CD4-positive, CD25-positive, alpha-beta regulatory T cell (primary cell): Measurements from ENCODE around the gene PAM. TPM values are rescaled to one million over a fixed set of nuclear protein-coding genes. Genes with fewer than 3 reads are reported as not detected.
"Not testable (repeated sequence)": the region's sequence is repeated elsewhere in the genome, so short reads cannot be mapped to it uniquely, and the experiment has no call there.

Experiments
- ATAC-seq, 2 donors: fragments of 150-1000 bp; cut with Tn5 transposase; one replicate each; pipeline ENCODE4 v1.10.0; 2021; ENCODE audit warnings: low read depth in 2 of 2, moderate number of reproducible peaks in 2 of 2, moderate library complexity in 1 of 2
- DNase-seq, 3 donors: peaks; one replicate each; pipeline versions ENCODE4 v3.0.0 to v3.0.0-alpha.2; 2012 to 2022; ENCODE audit warnings: mixed read lengths in 1 of 3
- H3K27ac ChIP-seq: one replicate; pipeline ENCODE4 v1.7.0; 2013; ENCODE audit warnings: mild to moderate bottlenecking, low read length; ENCODE audit not compliant: insufficient read depth, poor library complexity, severe bottlenecking
- H3K27me3 ChIP-seq: one replicate; pipeline ENCODE4 v1.7.0; 2013; ENCODE audit warnings: low read length; ENCODE audit not compliant: control insufficient read depth, insufficient read depth
- H3K36me3 ChIP-seq: one replicate; pipeline ENCODE4 v1.7.0; 2013; ENCODE audit warnings: mild to moderate bottlenecking, low read length, moderate library complexity; ENCODE audit not compliant: control insufficient read depth, insufficient read depth
- H3K4me1 ChIP-seq: 2 replicates; pipeline ENCODE4 v1.7.0; 2013; ENCODE audit warnings: mild to moderate bottlenecking, low read length; ENCODE audit not compliant: insufficient read depth, control insufficient read depth, poor library complexity, severe bottlenecking
- H3K4me3 ChIP-seq: one replicate; pipeline ENCODE4 v1.7.0; 2013; ENCODE audit warnings: low read depth, mild to moderate bottlenecking, low read length, moderate library complexity
- H3K9me3 ChIP-seq, 2 experiments: 1 replicate in 1 of 2; 2 replicates in 1 of 2; pipeline ENCODE4 v1.7.0; 2013; ENCODE audit warnings: low read length in 2 of 2, mild to moderate bottlenecking in 1 of 2, moderate library complexity in 1 of 2; ENCODE audit not compliant: control insufficient read depth in 2 of 2
- H3K27ac Mint-ChIP-seq, 3 donors: one replicate each; pipeline ENCODE4 v1.8.0; 2020 to 2022; ENCODE audit warnings: mild to moderate bottlenecking in 3 of 3, mixed read lengths in 3 of 3, moderate library complexity in 2 of 3
- H3K27me3 Mint-ChIP-seq: one replicate; pipeline ENCODE4 v1.8.0; 2022; ENCODE audit warnings: mild to moderate bottlenecking, mixed read lengths
- H3K36me3 Mint-ChIP-seq: one replicate; pipeline ENCODE4 v1.8.0; 2020; ENCODE audit warnings: mixed read lengths
- H3K4me1 Mint-ChIP-seq, 4 donors: one replicate each; pipeline ENCODE4 v1.8.0; 2020 to 2022; ENCODE audit warnings: mixed read lengths in 4 of 4, mild to moderate bottlenecking in 1 of 4
- H3K4me3 Mint-ChIP-seq, 4 donors: one replicate each; pipeline ENCODE4 v1.8.0; 2020 to 2022; ENCODE audit warnings: mild to moderate bottlenecking in 4 of 4, mixed read lengths in 4 of 4, moderate library complexity in 3 of 4
- H3K9me3 Mint-ChIP-seq, 7 donors: one replicate each; pipeline ENCODE4 v1.8.0; 2020 to 2022; ENCODE audit warnings: mixed read lengths in 7 of 7, mild to moderate bottlenecking in 3 of 7, moderate library complexity in 2 of 7
- polyA plus RNA-seq, 4 donors: library from polyadenylated mRNA; unstranded; fragments of 300-500 nt; fragmentation: Illumina TruSeq; gene quantifications; one replicate each; pipeline ENCODE4 v1.2.3, GENCODE V29; 2021
- total RNA-seq: library from RNA; stranded (reverse); gene quantifications from one replicate; pipeline ENCODE4 v1.2.3, GENCODE V29; 2022

Gene PAM
- total and polyA plus RNA-seq, 5 donors from 2014 or later = 22.9 to 60.0 (median 34.7) TPM

DNA sequence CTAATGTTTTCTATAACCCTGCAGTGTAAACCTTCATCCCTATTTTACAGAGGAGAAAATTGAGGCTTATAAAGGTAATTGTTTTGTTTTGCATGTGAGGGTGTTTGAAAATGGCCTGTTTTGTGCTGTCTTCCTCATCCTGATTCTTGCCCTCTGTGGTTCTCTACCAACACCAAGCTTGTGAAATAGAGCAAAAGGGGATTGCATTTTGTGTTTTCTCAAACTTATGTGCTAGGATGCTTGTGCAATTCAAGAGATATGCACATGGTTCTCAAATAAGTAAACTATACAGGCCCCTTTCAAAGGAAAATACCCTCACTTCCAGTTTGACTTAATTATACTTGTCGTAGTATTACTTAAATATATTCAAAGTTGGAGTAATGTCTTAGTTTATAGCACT, 17.2 kb downstream of the PAM start:
- peaks cover 0 to 4% (median 0%) of the 10 kb centered on the region in 7 donors for H3K9me3 Mint-ChIP-seq
- DNase-seq = no peak
- H3K27ac ChIP-seq = no peak overlapping the region
- H3K4me3 ChIP-seq = no peak overlapping the region
- H3K4me1 Mint-ChIP-seq = peaks cover 35 to 60% (median 45%) of the 10 kb centered on the region in 4 donors
- H3K27me3 Mint-ChIP-seq = no peaks in the 10 kb centered on the region
- H3K27ac Mint-ChIP-seq = peak overlapping the region in 1 of 3 donors; percentile 31
- H3K9me3 ChIP-seq = no peaks in the 10 kb centered on the region
- no peak for ATAC-seq
- H3K36me3 Mint-ChIP-seq = no peaks in the 10 kb centered on the region
- no peak overlapping the region for H3K4me3 Mint-ChIP-seq
- H3K27me3 ChIP-seq = no peaks in the 10 kb centered on the region
- H3K4me1 ChIP-seq = peaks cover 25% of the 10 kb centered on the region
- no peaks in the 10 kb centered on the region for H3K36me3 ChIP-seq

DNA sequence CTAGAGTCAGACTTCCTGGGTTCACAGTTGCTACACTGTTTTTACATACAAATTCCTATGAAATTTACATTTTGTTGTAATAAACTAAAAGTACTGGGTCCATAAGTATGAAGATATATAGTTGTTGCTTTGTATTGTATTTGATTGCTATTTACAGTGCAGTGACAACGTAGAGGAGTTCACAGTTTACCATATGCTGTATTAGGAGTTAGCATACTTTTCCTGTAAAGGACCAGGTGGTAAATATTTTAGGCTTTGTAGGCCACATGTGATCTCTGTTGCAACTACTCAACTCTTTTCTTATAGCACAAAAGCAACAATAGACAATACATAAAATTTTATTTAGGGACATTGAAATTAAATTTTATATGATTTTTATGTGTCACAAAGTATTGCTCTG, 18.0 kb downstream of the PAM start:
- peak overlapping the region; percentile 17 for H3K27ac ChIP-seq
- H3K9me3 ChIP-seq = no peaks in the 10 kb centered on the region
- ATAC-seq (no peak), DNase-seq (no peak)
- H3K4me1 ChIP-seq = peaks cover 21% of the 10 kb centered on the region
- H3K27me3 ChIP-seq = no peaks in the 10 kb centered on the region
- Mint-ChIP-seq H3K9me3 (peaks cover 0 to 4% (median 0%) of the 10 kb centered on the region in 7 donors), H3K4me1 (peaks cover 32 to 58% (median 44%) of the 10 kb centered on the region in 4 donors), H3K4me3 (no peak overlapping the region), H3K36me3 (no peaks in the 10 kb centered on the region), H3K27ac (no peak overlapping the region), H3K27me3 (no peaks in the 10 kb centered on the region)
- H3K36me3 ChIP-seq = no peaks in the 10 kb centered on the region
- no peak overlapping the region for H3K4me3 ChIP-seq

- H3K27me3 ChIP-seq, H3K27me3 Mint-ChIP-seq, H3K27ac ChIP-seq, DNase-seq, H3K36me3 ChIP-seq, H3K9me3 ChIP-seq, H3K36me3 Mint-ChIP-seq, ATAC-seq, H3K9me3 Mint-ChIP-seq: not testable (repeated sequence)
- Mint-ChIP-seq H3K4me1 (peaks cover 45 to 75% (median 52%) of the 10 kb centered on the region in 4 donors), H3K27ac (peak overlapping the region in 1 of 3 donors; percentile 70), H3K4me3 (peak overlapping the region in 1 of 4 donors; percentile 31)
- Histone ChIP-seq H3K4me3 (peak overlapping the region; percentile 13), H3K4me1 (peaks cover 21% of the 10 kb centered on the region)
Measured at GRCh38 chr5:102775756-102776155, 20.7 kb downstream of the PAM start.

DNA sequence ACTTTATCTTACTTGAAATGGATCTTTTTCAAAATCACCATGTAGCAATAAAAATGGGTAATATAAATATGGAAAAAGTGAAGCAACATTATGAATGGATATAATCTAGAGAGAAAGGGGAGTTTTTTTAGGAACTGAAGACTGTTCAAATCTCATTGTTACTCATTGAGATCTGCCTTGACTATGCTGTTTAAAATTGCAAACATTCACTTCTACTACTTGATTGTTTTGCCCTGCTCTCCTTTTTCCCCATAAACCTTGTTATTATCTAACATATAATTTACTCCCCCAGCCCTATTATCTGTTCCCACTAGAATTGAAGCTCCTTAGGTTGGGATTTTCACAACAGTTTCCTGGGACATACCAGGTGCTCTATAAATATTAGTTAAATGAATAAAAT, 22.0 kb downstream of the PAM start:
- peaks cover 34 to 69% (median 42%) of the 10 kb centered on the region in 4 donors for H3K4me1 Mint-ChIP-seq
- H3K36me3 Mint-ChIP-seq = no peaks in the 10 kb centered on the region
- Histone ChIP-seq H3K27me3 (no peaks in the 10 kb centered on the region), H3K36me3 (no peaks in the 10 kb centered on the region), H3K9me3 (no peaks in the 10 kb centered on the region), H3K4me3 (no peak overlapping the region), H3K27ac (no peak overlapping the region), H3K4me1 (peaks cover 13% of the 10 kb centered on the region)
- peaks cover 0 to 4% (median 0%) of the 10 kb centered on the region in 7 donors for H3K9me3 Mint-ChIP-seq
- H3K27me3 Mint-ChIP-seq = no peaks in the 10 kb centered on the region
- DNase-seq (no peak), ATAC-seq (no peak)
- H3K27ac Mint-ChIP-seq = no peak overlapping the region
- H3K4me3 Mint-ChIP-seq = no peak overlapping the region

DNA sequence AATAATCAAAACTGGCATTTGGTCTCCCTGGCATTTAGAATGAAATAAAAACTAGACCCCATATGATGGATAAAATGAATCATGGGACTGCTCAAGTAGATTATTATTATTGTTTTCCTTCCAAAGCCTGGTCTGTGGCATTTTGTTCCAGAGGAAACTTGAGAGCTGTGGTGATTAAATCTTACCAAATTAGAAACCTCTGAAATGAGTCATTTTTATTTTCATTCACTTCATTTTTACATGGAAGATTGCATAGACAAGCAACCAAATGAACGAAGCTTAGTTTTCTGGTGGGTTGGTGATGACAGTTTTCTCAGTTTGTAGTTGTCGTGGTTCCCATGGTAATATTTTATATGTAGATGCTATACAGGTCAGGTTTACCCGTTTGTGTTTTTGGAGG, 23.4 kb downstream of the PAM start:
- peak overlapping the region in 1 of 3 donors; percentile 18 for H3K27ac Mint-ChIP-seq
- peaks cover 31 to 61% (median 42%) of the 10 kb centered on the region in 4 donors for H3K4me1 Mint-ChIP-seq
- ATAC-seq = no peak
- Histone ChIP-seq H3K36me3 (no peaks in the 10 kb centered on the region), H3K27me3 (no peaks in the 10 kb centered on the region), H3K9me3 (no peaks in the 10 kb centered on the region), H3K4me1 (peaks cover 6% of the 10 kb centered on the region), H3K4me3 (no peak overlapping the region), H3K27ac (peak overlapping the region; percentile 6)
- peaks cover 0 to 4% (median 0%) of the 10 kb centered on the region in 7 donors for H3K9me3 Mint-ChIP-seq
- H3K36me3 Mint-ChIP-seq = no peaks in the 10 kb centered on the region
- peak in 1 of 3 donors; percentile 27 for DNase-seq
- no peaks in the 10 kb centered on the region for H3K27me3 Mint-ChIP-seq
- H3K4me3 Mint-ChIP-seq = peak overlapping the region in 2 of 4 donors; percentile 0 to 3

DNA sequence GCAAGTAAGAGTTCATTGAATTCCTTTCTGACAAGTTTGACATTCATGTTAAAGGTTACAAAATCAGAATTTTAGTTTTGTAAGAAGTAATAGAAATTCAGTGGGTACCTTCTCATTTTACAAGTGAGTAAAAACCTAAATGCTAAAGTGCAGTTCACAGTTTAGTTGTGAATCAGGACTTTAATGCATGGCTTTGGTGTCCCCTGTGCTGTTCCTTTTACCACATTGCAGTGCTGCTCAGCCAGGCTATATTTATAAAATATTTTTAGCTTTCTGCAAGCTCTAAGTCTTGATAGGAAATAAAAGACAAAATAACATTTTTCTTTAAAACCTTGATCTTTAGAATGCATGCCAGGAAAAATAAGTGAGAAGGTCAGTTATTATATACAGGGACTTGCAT, 26.3 kb downstream of the PAM start:
- no peak overlapping the region for H3K4me3 ChIP-seq
- no peaks in the 10 kb centered on the region for H3K4me1 ChIP-seq
- ATAC-seq (no peak), DNase-seq (no peak)
- H3K27ac ChIP-seq = no peak overlapping the region
- peaks cover 10% of the 10 kb centered on the region for H3K36me3 Mint-ChIP-seq
- H3K27ac Mint-ChIP-seq = no peak overlapping the region
- H3K4me3 Mint-ChIP-seq = no peak overlapping the region
- no peaks in the 10 kb centered on the region for H3K27me3 ChIP-seq
- no peaks in the 10 kb centered on the region for H3K9me3 ChIP-seq
- H3K4me1 Mint-ChIP-seq = peaks cover 29 to 50% (median 36%) of the 10 kb centered on the region in 4 donors
- H3K36me3 ChIP-seq = no peaks in the 10 kb centered on the region
- H3K9me3 Mint-ChIP-seq = peaks cover 0 to 2% (median 0%) of the 10 kb centered on the region in 7 donors
- no peaks in the 10 kb centered on the region for H3K27me3 Mint-ChIP-seq

DNA sequence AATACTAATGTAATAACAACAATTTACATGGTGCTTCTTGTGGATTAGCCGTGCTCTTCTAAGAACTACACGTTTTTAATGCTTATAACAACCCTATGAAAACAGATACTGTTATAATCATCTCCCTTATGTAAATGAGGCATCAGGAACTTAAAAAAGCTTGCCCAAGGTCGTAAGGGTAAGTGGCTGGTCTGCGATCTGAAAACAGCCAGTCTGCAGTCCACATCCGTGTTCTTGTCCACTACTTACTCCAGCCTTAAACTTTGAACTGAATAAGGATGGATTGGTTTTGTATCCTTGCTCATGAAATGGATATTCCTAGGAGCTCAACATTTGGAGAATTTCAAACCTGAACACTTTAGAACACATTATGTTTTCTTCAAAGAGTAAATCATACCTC, 26.7 kb downstream of the PAM start:
- Mint-ChIP-seq H3K27ac (no peak overlapping the region), H3K4me1 (peaks cover 25 to 46% (median 34%) of the 10 kb centered on the region in 4 donors), H3K9me3 (peaks cover 0 to 2% (median 0%) of the 10 kb centered on the region in 7 donors), H3K27me3 (no peaks in the 10 kb centered on the region), H3K36me3 (peaks cover 10% of the 10 kb centered on the region), H3K4me3 (no peak overlapping the region)
- ATAC-seq = no peak
- Histone ChIP-seq H3K4me1 (no peaks in the 10 kb centered on the region), H3K4me3 (no peak overlapping the region), H3K27me3 (no peaks in the 10 kb centered on the region), H3K27ac (no peak overlapping the region), H3K36me3 (no peaks in the 10 kb centered on the region), H3K9me3 (no peaks in the 10 kb centered on the region)
- no peak for DNase-seq

GRCh38 chr5:102782217-102782872, 27.2 kb downstream of the PAM start:
- Mint-ChIP-seq H3K4me3 (no peak overlapping the region), H3K27ac (no peak overlapping the region), H3K4me1 (peaks cover 21 to 41% (median 32%) of the 10 kb centered on the region in 4 donors), H3K36me3 (peaks cover 10% of the 10 kb centered on the region), H3K9me3 (peaks cover 0 to 2% (median 0%) of the 10 kb centered on the region in 7 donors), H3K27me3 (no peaks in the 10 kb centered on the region)
- H3K9me3 ChIP-seq = no peaks in the 10 kb centered on the region
- H3K27ac ChIP-seq = no peak overlapping the region
- H3K27me3 ChIP-seq = no peaks in the 10 kb centered on the region
- H3K4me3 ChIP-seq = no peak overlapping the region
- ATAC-seq (no peak), DNase-seq (no peak)
- H3K36me3 ChIP-seq = no peaks in the 10 kb centered on the region
- H3K4me1 ChIP-seq = no peaks in the 10 kb centered on the region
